GM12878 (cell line): ENCODE measurements around the gene TIMM22. TPM values are rescaled to one million over a fixed set of nuclear protein-coding genes. Genes with fewer than 3 reads are reported as not detected.

ENCODE experiments used
- ATAC-seq: fragments of 200-7000 bp; cut with Tn5 transposase; 3 replicates; pipeline ENCODE4 v1.9.1; 2020; ENCODE audit warnings: mild to moderate bottlenecking, moderate library complexity
- BruUV-seq: library from RNA; stranded (reverse); fragments of 400-500 nt; replicated peaks from 2 replicates; lab custom pipeline; 2021; lab: Mats Ljungman, UMichigan
- CTCF ChIA-PET: fragments of 300-600 bp; sonication (Branson Sonifier 250); formaldehyde crosslinking; extraction: SDS; loops from one replicate; lab custom pipeline; 2021; ENCODE audit warnings: inconsistent platforms; lab: Yijun Ruan, JAX
- POLR2A ChIA-PET: fragments of 350-600 bp; formaldehyde crosslinking; extraction: SDS; loops from one replicate; lab custom pipeline; 2021; ENCODE audit warnings: inconsistent platforms; lab: Charles Lee
- RAD21 ChIA-PET: fragments of 300-600 bp; sonication (Branson Sonifier 250); formaldehyde crosslinking; loops from one replicate; lab custom pipeline; 2023; ENCODE audit warnings: antibody characterized with exemption; ENCODE audit not compliant: unreplicated experiment; lab: Charles Lee
- SMC1A ChIA-PET: fragments of 300-600 bp; sonication (Branson Sonifier 250); formaldehyde crosslinking; loops from one replicate; lab custom pipeline; 2023; ENCODE audit not compliant: unreplicated experiment, uncharacterized antibody; lab: Charles Lee
- DNase-seq: peaks from one replicate; pipeline ENCODE4 v3.0.0-alpha.2; 2011; ENCODE audit warnings: low read depth, low spot score
- FAIRE-seq: peaks from 3 replicates; lab custom pipeline; 2011; peaks lifted over from hg19 to GRCh38; lab: Jason Lieb, UNC
- H2AFZ ChIP-seq: 2 replicates; pipeline ENCODE4 v1.6.0; 2011; ENCODE audit warnings: low read depth, low read length, control low read depth; ENCODE audit not compliant: control insufficient read depth
- H3K27ac ChIP-seq: 2 replicates; pipeline ENCODE4 v1.5.1; 2011; ENCODE audit warnings: control low read depth; ENCODE audit not compliant: control insufficient read depth, insufficient read depth
- H3K27me3 ChIP-seq, 2 experiments: replicated peaks in 1 of 2; 2 replicates each; pipeline versions ENCODE4 v1.6.0 to v1.6.1; 2011; ENCODE audit warnings: low read length in 1 of 2; ENCODE audit not compliant: control insufficient read depth in 2 of 2, insufficient read depth in 2 of 2
- H3K36me3 ChIP-seq, 2 experiments: 2 replicates each; pipeline ENCODE4 v1.5.1; 2011; ENCODE audit warnings: low read length in 1 of 2; ENCODE audit not compliant: control insufficient read depth in 2 of 2, insufficient read depth in 2 of 2
- H3K4me1 ChIP-seq: 2 replicates; pipeline ENCODE4 v1.6.1; 2011; ENCODE audit warnings: mild to moderate bottlenecking, low read length, moderate library complexity, mixed read lengths; ENCODE audit not compliant: control insufficient read depth, insufficient read depth
- H3K4me2 ChIP-seq: 2 replicates; pipeline ENCODE4 v1.6.0; 2011; ENCODE audit warnings: control low read depth; ENCODE audit not compliant: control insufficient read depth, insufficient read depth
- H3K4me3 ChIP-seq: fragments of 200-600 bp; sonication (generic); 2 replicates; pipeline ENCODE4 v1.5.1; 2016
- H3K79me2 ChIP-seq: 2 replicates; pipeline ENCODE4 v1.6.0; 2011; ENCODE audit warnings: low read length; ENCODE audit not compliant: control insufficient read depth, insufficient read depth
- H3K9ac ChIP-seq: 2 replicates; pipeline ENCODE4 v1.8.0; 2011; ENCODE audit warnings: low read length, control low read depth, mixed read lengths; ENCODE audit not compliant: control insufficient read depth, insufficient read depth
- H3K9me3 ChIP-seq: replicated peaks from 3 replicates; pipeline ENCODE4 v1.5.1; 2011; ENCODE audit warnings: mild to moderate bottlenecking, low read length; ENCODE audit not compliant: control insufficient read depth, insufficient read depth
- H4K20me1 ChIP-seq: 2 replicates; pipeline ENCODE4 v1.6.0; 2011; ENCODE audit not compliant: control insufficient read depth, insufficient read depth
- BRCA1 ChIP-seq: IDR thresholded peaks from 2 replicates; pipeline ENCODE4 v1.6.1; 2011; ENCODE audit warnings: low read depth, low read length, improper control_type of control experiment
- CBX3 ChIP-seq: fragments of 200-600 bp; sonication (generic); IDR thresholded peaks from 2 replicates; pipeline ENCODE4 v1.6.1; 2016; ENCODE audit warnings: low read depth, borderline replicate concordance
- CHD4 ChIP-seq: fragments of 200-600 bp; sonication (generic); IDR thresholded peaks from 2 replicates; pipeline ENCODE4 v1.6.1; 2016; ENCODE audit warnings: mild to moderate bottlenecking
- E4F1 ChIP-seq: fragments of 450-650 bp; IDR thresholded peaks from 2 replicates; pipeline ENCODE4 v1.6.1; 2018; ENCODE audit warnings: borderline replicate concordance, mild to moderate bottlenecking; ENCODE audit not compliant: partially characterized antibody
- FOXM1 ChIP-seq: IDR thresholded peaks from 2 replicates; pipeline ENCODE4 v1.6.1; 2012; ENCODE audit warnings: low read depth, mild to moderate bottlenecking, inconsistent platforms, low read length, moderate library complexity
- HDAC6 ChIP-seq: fragments of 200-600 bp; sonication (generic); IDR thresholded peaks from one replicate; pipeline ENCODE4 v1.8.0; 2017; ENCODE audit warnings: antibody characterized with exemption; ENCODE audit not compliant: unreplicated experiment
- HDGF ChIP-seq: fragments of 450-650 bp; IDR thresholded peaks from 2 replicates; pipeline ENCODE4 v1.6.1; 2016; ENCODE audit warnings: antibody characterized with exemption
- MXI1 ChIP-seq: fragments of 150-350 bp; IDR thresholded peaks from 2 replicates; pipeline ENCODE4 v1.6.1; 2011; ENCODE audit warnings: low read depth, mild to moderate bottlenecking, inconsistent platforms, low read length, improper control_type of control experiment
- POLR2A ChIP-seq: IDR thresholded peaks from 2 replicates; pipeline ENCODE4 v1.6.1; 2011; ENCODE audit warnings: low read depth, mild to moderate bottlenecking, low read length
- RUNX3 ChIP-seq: IDR thresholded peaks from 2 replicates; pipeline ENCODE4 v1.6.1; 2012; ENCODE audit warnings: low read length, inconsistent platforms
- YBX1 ChIP-seq: fragments of 450-650 bp; IDR thresholded peaks from 2 replicates; pipeline ENCODE4 v1.6.1; 2016; ENCODE audit warnings: antibody characterized with exemption
- ZNF622 ChIP-seq: fragments of 450-650 bp; IDR thresholded peaks from 2 replicates; pipeline ENCODE4 v1.6.1; 2017; ENCODE audit warnings: mild to moderate bottlenecking, inconsistent platforms
- WGBS: methylation state at CpG from one replicate; pipeline ENCODE4 v1.1.6; 2016; ENCODE audit warnings: low lambda C conversion rate; ENCODE audit not compliant: insufficient replicate concordance, insufficient coverage; ENCODE audit errors: missing lambda C conversion rate; 5-methylcytosine and 5-hydroxymethylcytosine counted together
- in situ Hi-C: fragments of 300-500 bp; cut with MboI; formaldehyde crosslinking; loops from 9 replicates; pipeline ENCODE4 v1.14.3; 2018; ENCODE audit warnings: mixed read lengths
- intact Hi-C: fragments of 100-400 bp; cut with micrococcal nuclease; formaldehyde crosslinking; loops from one replicate; pipeline ENCODE4 v1.14.2; 2022; ENCODE audit not compliant: unreplicated experiment
- polyA plus RNA-seq, 11 experiments: library from polyadenylated mRNA; depleted of rRNA in 4 of 11; unstranded in 6 of 11; stranded (reverse) in 5 of 11; fragments of >200 nt; fragmentation: Nextera tagmentation in 4 of 11; fragmentation: Illumina TruSeq in 1 of 11; extraction: Ambion mirVana in 4 of 11; extraction: Trizol in 1 of 11; gene quantifications; 1 replicate in 1 of 11; 2 replicates in 10 of 11; pipeline versions ENCODE4 v1.2.1 to v1.2.3, GENCODE V29; 2011 to 2016; ENCODE audit warnings: inconsistent platforms in 2 of 11, missing spikeins in 2 of 11, low read depth in 1 of 11
- total RNA-seq, 4 experiments: library from RNA; depleted of rRNA in 3 of 4; stranded (reverse); fragments of >200 nt in 3 of 4; fragmentation: Illumina TruSeq in 1 of 4; extraction: Trizol in 1 of 4; gene quantifications; 2 replicates each; pipeline versions ENCODE4 v1.2.1 to v1.2.3, GENCODE V29; 2013 to 2021

Gene TIMM22
- total and polyA plus RNA-seq, 10 of the 15 experiments (the other 5 are each of a cell fraction or from before 2014, with no cell fraction given) = 4.4 to 25.0 (median 10.6) TPM

DNA sequence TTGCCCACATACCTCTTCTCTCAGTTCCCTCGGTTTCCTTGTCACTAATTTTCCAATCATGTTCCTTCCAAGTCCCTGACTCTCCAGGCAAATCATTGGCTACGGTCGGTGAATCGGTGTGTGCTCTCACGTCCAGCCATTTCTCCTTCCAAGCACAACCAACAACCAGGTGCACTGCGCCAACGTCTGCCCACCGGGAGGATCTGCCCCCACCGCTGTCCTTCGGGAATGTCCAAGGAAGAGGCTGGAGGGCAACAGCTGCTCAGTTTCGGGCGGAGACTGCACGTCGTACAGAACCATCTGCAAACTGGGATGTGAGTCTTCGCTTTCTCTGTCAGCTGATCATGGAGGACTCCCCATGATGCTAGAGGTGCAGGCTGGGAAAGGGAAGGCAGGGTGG is 9.0 kb upstream of the TIMM22 start:
- intact Hi-C loops (loop anchor here (10.0 kb wide), 1 partner anchor 273 kb away; the partner anchor contains the start of gene VPS53), in situ Hi-C loops (loop anchor here (5.0 kb wide), 1 partner anchor 191 kb away; no protein-coding TSS in a partner anchor)
- H3K36me3 ChIP-seq = no peaks in the 10 kb centered on the region
- ATAC-seq = no peak
- no peak overlapping the region for H3K9ac ChIP-seq
- TF ChIP-seq HDGF (no peak), ZNF622 (no peak), RUNX3 (no peak), POLR2A (no peak), FOXM1 (no peak), HDAC6 (no peak), CBX3 (no peak), E4F1 (no peak), MXI1 (no peak), YBX1 (no peak), BRCA1 (no peak), CHD4 (no peak)
- no peaks in the 10 kb centered on the region for H3K27me3 ChIP-seq
- BruUV-seq = no TSS peak
- WGBS = 65% methylated on average over 15 of the region's 15 CpGs
- SMC1A ChIA-PET = interaction anchor here (0.5 kb wide), 1 partner anchor 282 kb away, joined by 3 read pairs; no protein-coding TSS in a partner anchor
- H3K4me3 ChIP-seq = no peak overlapping the region
- RAD21 ChIA-PET = no interaction called here
- H3K4me2 ChIP-seq = no peak overlapping the region
- CTCF ChIA-PET = interaction anchor here (1.3 to 1.4 kb wide), 2 partner anchors 9 to 11 kb away, joined by 4 read pairs; partner anchors contain the start of gene TIMM22
- no peaks in the 10 kb centered on the region for H3K79me2 ChIP-seq
- no peak for DNase-seq
- POLR2A ChIA-PET = no interaction called here
- H4K20me1 ChIP-seq = no peaks in the 10 kb centered on the region
- no peaks in the 10 kb centered on the region for H3K4me1 ChIP-seq
- no peak for FAIRE-seq
- no peak overlapping the region for H2AFZ ChIP-seq
- H3K9me3 ChIP-seq = no peaks in the 10 kb centered on the region; the same call in 2 of the 3 replicates
- H3K27ac ChIP-seq = no peak overlapping the region
